Gastroesophageal sphincter (tissue), 3 donors: ENCODE measurements around the gene COLEC12.

Source experiments
- CTCF ChIP-seq, 4 experiments: fragments of 200-600 bp in 2 of 4; fragments of 450-650 bp in 2 of 4; sonication (generic) in 1 of 4; IDR thresholded peaks; one replicate each; pipeline ENCODE4 v1.5.1; 2017 to 2019; ENCODE audit warnings: antibody characterized with exemption in 4 of 4, mild to moderate bottlenecking in 2 of 4, moderate library complexity in 2 of 4
- EP300 ChIP-seq: sonication (generic); formaldehyde crosslinking; IDR thresholded peaks from one replicate; pipeline ENCODE4 v1.6.1; 2017; ENCODE audit warnings: antibody characterized with exemption, mild to moderate bottlenecking
- POLR2A ChIP-seq, 2 donors: fragments of 450-650 bp; IDR thresholded peaks; one replicate each; pipeline ENCODE4 v1.6.1; 2017; ENCODE audit warnings: antibody characterized with exemption in 2 of 2, mild to moderate bottlenecking in 2 of 2, moderate library complexity in 1 of 2
- POLR2AphosphoS5 ChIP-seq: sonication (generic); formaldehyde crosslinking; IDR thresholded peaks from one replicate; pipeline ENCODE4 v1.6.1; 2017; ENCODE audit warnings: antibody characterized with exemption

- TF ChIP-seq CTCF (IDR thresholded peaks at IDR 0.05) (no peak), POLR2A (IDR thresholded peaks at IDR 0.05) (no peak), EP300 (no peak), POLR2AphosphoS5 (no peak)
Measured at GRCh38 chr18:399631-400135, 100.8 kb downstream of the COLEC12 start.
